Measurements from ENCODE around the gene SPOCK1. TPM values are rescaled to one million over a fixed set of nuclear protein-coding genes. Genes with fewer than 3 reads are reported as not detected.

The SPOCK1 gene
- total and polyA plus RNA-seq, 2 donors (not counting 3 experiments of a cell fraction or from before 2014, with no cell fraction given): 144 to 280 TPM

DNA sequence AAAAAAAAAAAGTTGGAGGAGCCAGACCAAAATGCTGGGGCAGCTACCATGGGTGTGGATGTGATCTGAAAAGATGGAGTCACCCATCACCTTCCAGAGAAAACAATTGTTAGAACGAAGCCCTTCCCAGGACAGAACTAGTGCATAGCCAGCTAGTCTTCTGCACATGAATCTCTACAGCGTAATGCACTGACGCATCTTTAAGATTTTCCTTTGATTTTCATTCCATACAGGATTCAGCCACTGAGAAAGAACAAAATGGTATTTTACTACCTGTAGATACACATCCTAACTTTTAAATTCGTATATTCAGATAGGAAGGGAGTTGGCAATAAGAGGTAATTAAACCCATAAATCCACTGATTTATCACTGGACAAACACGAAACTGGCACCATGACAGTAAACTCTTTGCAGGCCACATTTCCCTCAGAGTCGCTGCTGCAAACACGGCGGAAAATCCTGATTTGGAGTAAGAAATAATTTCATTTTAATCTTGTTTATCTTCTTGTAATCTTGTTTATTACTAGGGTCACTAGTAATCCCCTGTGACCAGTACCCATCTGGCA lies 206.6 kb downstream of the SPOCK1 start:
- Histone ChIP-seq H3K4me2 (ENCODE audit: insufficient read depth, low read length) (no peak overlapping the region), H3K9me3 (replicated peaks; ENCODE audit: control insufficient read depth, insufficient read depth, low read length) (no peaks in the 10 kb centered on the region), H3K36me3 (ENCODE audit: control insufficient read depth in 2 of 2, extremely low read depth in 1 of 2, insufficient read depth in 2 of 2, low read length in 2 of 2) (no peaks in the 10 kb centered on the region), H3K4me3 (replicated peaks in 1 of 3; ENCODE audit: insufficient read depth in 1 of 3, low read depth in 1 of 3, low read length in 3 of 3) (no peak overlapping the region), H3K4me1 (ENCODE audit: control insufficient read depth, extremely low read depth, insufficient read depth, low read length) (peaks cover 4% of the 10 kb centered on the region), H3K79me2 (ENCODE audit: control insufficient read depth, insufficient read depth, low read length) (peaks cover 46% of the 10 kb centered on the region), H3K9ac (replicated peaks; ENCODE audit: extremely low read depth, insufficient read depth, low read length) (no peak overlapping the region), H3K27ac (ENCODE audit: insufficient read depth, low read depth, low read length) (no peak overlapping the region), H4K20me1 (replicated peaks; ENCODE audit: control insufficient read depth, extremely low read depth, insufficient read depth, low read length) (no peaks in the 10 kb centered on the region), H3K27me3 (ENCODE audit: control insufficient read depth in 2 of 2, insufficient read depth in 2 of 2, low read length in 2 of 2) (no peaks in the 10 kb centered on the region), H2AFZ (ENCODE audit: low read depth, low read length) (no peak overlapping the region), H3K9me1 (replicated peaks; ENCODE audit: control insufficient read depth, extremely low read depth, insufficient read depth, low read length) (no peaks in the 10 kb centered on the region)
- CTCF ChIA-PET: interaction anchor here (1.0 to 1.8 kb wide), 3 partner anchors 10 to 28 kb away, joined by 3 to 4 read pairs (median 3); no protein-coding TSS in a partner anchor
- FAIRE-seq (no peak), DNase-seq (ENCODE audit: low read depth, low spot score) (no peak)
- intact Hi-C loops (cut with micrococcal nuclease) (no loop called here), dilution Hi-C loops (cut with MboI; ENCODE audit: extremely low pct_ligation_motif_present, low sequenced_read_pairs) (no loop called here)
- BruUV-seq (replicated peaks): no TSS peak
- POLR2A ChIA-PET: no interaction called here
- TF ChIP-seq EZH2 (IDR thresholded peaks at IDR 0.05; ENCODE audit: borderline replicate concordance, low read depth, low read length, severe bottlenecking) (no peak), MYC (IDR thresholded peaks at IDR 0.05; ENCODE audit: low read depth, low read length) (no peak), POLR2A (IDR thresholded peaks at IDR 0.05; ENCODE audit: low read depth, low read length) (no peak), JUN (IDR thresholded peaks at IDR 0.05; ENCODE audit: borderline replicate concordance, insufficient read depth, insufficient read length, low read depth) (no peak), FOS (IDR thresholded peaks at IDR 0.05; ENCODE audit: borderline replicate concordance, insufficient read depth, low read length) (no peak), GATA2 (IDR thresholded peaks at IDR 0.05; ENCODE audit: insufficient read depth, insufficient read length, low read depth, low read length) (no peak), POLR2AphosphoS5 (IDR thresholded peaks at IDR 0.05; ENCODE audit: insufficient read depth, low read depth, low read length) (no peak)
- TF ChIP-seq, protein P1, sequence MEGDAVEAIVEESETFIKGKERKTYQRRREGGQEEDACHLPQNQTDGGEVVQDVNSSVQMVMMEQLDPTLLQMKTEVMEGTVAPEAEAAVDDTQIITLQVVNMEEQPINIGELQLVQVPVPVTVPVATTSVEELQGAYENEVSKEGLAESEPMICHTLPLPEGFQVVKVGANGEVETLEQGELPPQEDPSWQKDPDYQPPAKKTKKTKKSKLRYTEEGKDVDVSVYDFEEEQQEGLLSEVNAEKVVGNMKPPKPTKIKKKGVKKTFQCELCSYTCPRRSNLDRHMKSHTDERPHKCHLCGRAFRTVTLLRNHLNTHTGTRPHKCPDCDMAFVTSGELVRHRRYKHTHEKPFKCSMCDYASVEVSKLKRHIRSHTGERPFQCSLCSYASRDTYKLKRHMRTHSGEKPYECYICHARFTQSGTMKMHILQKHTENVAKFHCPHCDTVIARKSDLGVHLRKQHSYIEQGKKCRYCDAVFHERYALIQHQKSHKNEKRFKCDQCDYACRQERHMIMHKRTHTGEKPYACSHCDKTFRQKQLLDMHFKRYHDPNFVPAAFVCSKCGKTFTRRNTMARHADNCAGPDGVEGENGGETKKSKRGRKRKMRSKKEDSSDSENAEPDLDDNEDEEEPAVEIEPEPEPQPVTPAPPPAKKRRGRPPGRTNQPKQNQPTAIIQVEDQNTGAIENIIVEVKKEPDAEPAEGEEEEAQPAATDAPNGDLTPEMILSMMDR (IDR thresholded peaks at IDR 0.05; ENCODE audit: extremely low read depth in 1 of 2, insufficient read depth in 1 of 2, low read depth in 1 of 2, low read length in 2 of 2): no peak
- TF ChIP-seq, protein P2, sequence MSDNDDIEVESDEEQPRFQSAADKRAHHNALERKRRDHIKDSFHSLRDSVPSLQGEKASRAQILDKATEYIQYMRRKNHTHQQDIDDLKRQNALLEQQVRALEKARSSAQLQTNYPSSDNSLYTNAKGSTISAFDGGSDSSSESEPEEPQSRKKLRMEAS (IDR thresholded peaks at IDR 0.05; ENCODE audit: insufficient read depth, insufficient read length): no peak

Measured in endothelial cell of umbilical vein (primary cell).